Measurements from ENCODE around the gene SMCHD1.

The SMCHD1 gene

GRCh38 chr18:2776601-2777000 is 121.1 kb downstream of the SMCHD1 start:
- Histone ChIP-seq H3K27me3 (ENCODE audit: insufficient read depth, poor library complexity, severe bottlenecking) (no peaks in the 10 kb centered on the region), H3K4me3 (replicated peaks; ENCODE audit: insufficient read depth, low read length) (no peak overlapping the region), H3K27ac (replicated peaks) (no peak overlapping the region)
- DNase-seq (ENCODE audit: low read depth in 1 of 2, low spot score in 1 of 2): no peak
- TF ChIP-seq GABPA (IDR thresholded peaks at IDR 0.05; ENCODE audit: low read depth) (no peak), POLR2AphosphoS5 (IDR thresholded peaks at IDR 0.05; ENCODE audit: low read depth) (no peak), CTCF (IDR thresholded peaks at IDR 0.05; ENCODE audit: insufficient read depth, low read length) (no peak), SPI1 (IDR thresholded peaks at IDR 0.05; ENCODE audit: borderline replicate concordance, low read depth) (no peak)
- TF ChIP-seq, protein P1, sequence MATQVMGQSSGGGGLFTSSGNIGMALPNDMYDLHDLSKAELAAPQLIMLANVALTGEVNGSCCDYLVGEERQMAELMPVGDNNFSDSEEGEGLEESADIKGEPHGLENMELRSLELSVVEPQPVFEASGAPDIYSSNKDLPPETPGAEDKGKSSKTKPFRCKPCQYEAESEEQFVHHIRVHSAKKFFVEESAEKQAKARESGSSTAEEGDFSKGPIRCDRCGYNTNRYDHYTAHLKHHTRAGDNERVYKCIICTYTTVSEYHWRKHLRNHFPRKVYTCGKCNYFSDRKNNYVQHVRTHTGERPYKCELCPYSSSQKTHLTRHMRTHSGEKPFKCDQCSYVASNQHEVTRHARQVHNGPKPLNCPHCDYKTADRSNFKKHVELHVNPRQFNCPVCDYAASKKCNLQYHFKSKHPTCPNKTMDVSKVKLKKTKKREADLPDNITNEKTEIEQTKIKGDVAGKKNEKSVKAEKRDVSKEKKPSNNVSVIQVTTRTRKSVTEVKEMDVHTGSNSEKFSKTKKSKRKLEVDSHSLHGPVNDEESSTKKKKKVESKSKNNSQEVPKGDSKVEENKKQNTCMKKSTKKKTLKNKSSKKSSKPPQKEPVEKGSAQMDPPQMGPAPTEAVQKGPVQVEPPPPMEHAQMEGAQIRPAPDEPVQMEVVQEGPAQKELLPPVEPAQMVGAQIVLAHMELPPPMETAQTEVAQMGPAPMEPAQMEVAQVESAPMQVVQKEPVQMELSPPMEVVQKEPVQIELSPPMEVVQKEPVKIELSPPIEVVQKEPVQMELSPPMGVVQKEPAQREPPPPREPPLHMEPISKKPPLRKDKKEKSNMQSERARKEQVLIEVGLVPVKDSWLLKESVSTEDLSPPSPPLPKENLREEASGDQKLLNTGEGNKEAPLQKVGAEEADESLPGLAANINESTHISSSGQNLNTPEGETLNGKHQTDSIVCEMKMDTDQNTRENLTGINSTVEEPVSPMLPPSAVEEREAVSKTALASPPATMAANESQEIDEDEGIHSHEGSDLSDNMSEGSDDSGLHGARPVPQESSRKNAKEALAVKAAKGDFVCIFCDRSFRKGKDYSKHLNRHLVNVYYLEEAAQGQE (IDR thresholded peaks at IDR 0.05; ENCODE audit: insufficient replicate concordance, low read depth): no peak

- TF ChIP-seq CTCF (IDR thresholded peaks at IDR 0.05; ENCODE audit: insufficient read depth, low read length) (no peak), POLR2AphosphoS5 (IDR thresholded peaks at IDR 0.05; ENCODE audit: low read depth) (no peak), GABPA (IDR thresholded peaks at IDR 0.05; ENCODE audit: low read depth) (no peak), SPI1 (IDR thresholded peaks at IDR 0.05; ENCODE audit: borderline replicate concordance, low read depth) (no peak)
- TF ChIP-seq, protein P1 (IDR thresholded peaks at IDR 0.05; ENCODE audit: insufficient replicate concordance, low read depth): no peak
- no peak overlapping the region for H3K27ac ChIP-seq (replicated peaks)
- no peak for DNase-seq (ENCODE audit: low read depth in 1 of 2, low spot score in 1 of 2)
These were observed 121.7 kb downstream of the SMCHD1 start for GRCh38 chr18:2777241-2777640.

DNA sequence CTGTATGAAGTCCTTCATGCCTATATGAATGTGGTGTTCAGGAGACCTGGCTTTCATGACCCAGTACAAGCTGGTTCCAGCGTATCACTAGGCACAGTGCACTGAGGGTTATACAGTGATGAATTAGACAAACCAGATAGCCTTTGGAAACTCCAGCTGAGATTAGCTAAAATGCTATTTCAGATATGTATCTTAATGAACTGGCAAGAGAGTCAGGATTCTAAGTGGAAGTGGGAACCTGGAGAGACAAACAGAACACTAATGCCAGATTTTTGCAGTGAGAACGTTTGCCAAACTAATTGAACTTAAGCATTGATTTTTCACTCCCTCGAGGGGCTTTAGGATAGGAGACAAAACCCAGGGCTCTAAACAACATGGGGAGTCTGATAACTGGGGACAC is 125.2 kb downstream of the SMCHD1 start:
- DNase-seq (ENCODE audit: low read depth in 1 of 2, low spot score in 1 of 2): no peak
- Histone ChIP-seq H3K27ac (replicated peaks) (no peak overlapping the region), H3K4me3 (replicated peaks; ENCODE audit: insufficient read depth, low read length) (no peak overlapping the region), H3K27me3 (ENCODE audit: insufficient read depth, poor library complexity, severe bottlenecking) (no peaks in the 10 kb centered on the region)
- TF ChIP-seq GABPA (IDR thresholded peaks at IDR 0.05; ENCODE audit: low read depth) (no peak), SPI1 (IDR thresholded peaks at IDR 0.05; ENCODE audit: borderline replicate concordance, low read depth) (no peak), POLR2AphosphoS5 (IDR thresholded peaks at IDR 0.05; ENCODE audit: low read depth) (no peak)
- TF ChIP-seq, protein P1 (IDR thresholded peaks at IDR 0.05; ENCODE audit: insufficient replicate concordance, low read depth): no peak

More at GRCh38 chr18:2777241-2777640, 121.7 kb downstream of the SMCHD1 start:
- no peak overlapping the region for H3K4me3 ChIP-seq (replicated peaks; ENCODE audit: insufficient read depth, low read length)
- H3K27me3 ChIP-seq (ENCODE audit: insufficient read depth, poor library complexity, severe bottlenecking): no peaks in the 10 kb centered on the region

All from HL-60 (cell line).